ENCODE data around the gene TMC8. TPM values are rescaled to one million over a fixed set of nuclear protein-coding genes. Genes with fewer than 3 reads are reported as not detected.

TMC8 gene
- polyA plus RNA-seq, 1 donor from 2014 or later: 0.41 TPM

GRCh38 chr17:78174346-78174869 is 43.8 kb downstream of the TMC8 start:
- Histone ChIP-seq H2AFZ (ENCODE audit: low read depth, low read length) (no peak overlapping the region), H3K36me3 (ENCODE audit: insufficient read depth, low read length) (no peaks in the 10 kb centered on the region), H3K4me3 (ENCODE audit: low read length) (no peak overlapping the region), H3K9ac (ENCODE audit: low read length) (no peak overlapping the region), H3F3A (ENCODE audit: insufficient read depth, low read length, poor library complexity, severe bottlenecking) (no peaks in the 10 kb centered on the region), H4K20me1 (ENCODE audit: insufficient read depth) (no peaks in the 10 kb centered on the region), H3K4me2 (ENCODE audit: low read length) (no peak overlapping the region), H3K27ac (ENCODE audit: low read length) (no peak overlapping the region), H3K27me3 (ENCODE audit: insufficient read depth, low read depth, low read length) (no peaks in the 10 kb centered on the region), H3K9me3 (ENCODE audit: low read length) (no peaks in the 10 kb centered on the region), H3K79me2 (replicated peaks; ENCODE audit: insufficient read depth, low read length) (no peaks in the 10 kb centered on the region), H3K9me2 (ENCODE audit: insufficient read depth, low read length) (no peaks in the 10 kb centered on the region)
- TF ChIP-seq TAF1 (IDR thresholded peaks at IDR 0.05; ENCODE audit: low read depth) (no peak), POLR2AphosphoS5 (IDR thresholded peaks at IDR 0.05) (no peak), MXI1 (conservative IDR thresholded peaks at IDR 0.05; ENCODE audit: poor library complexity, severe bottlenecking) (no peak), CTCF (IDR thresholded peaks at IDR 0.05; ENCODE audit: poor library complexity, severe bottlenecking) (no peak), RAD21 (conservative IDR thresholded peaks at IDR 0.05) (no peak), EZH2 (IDR thresholded peaks at IDR 0.05; ENCODE audit: borderline replicate concordance, insufficient read depth, low read length, poor library complexity, severe bottlenecking) (no peak), EP300 (conservative IDR thresholded peaks at IDR 0.05; ENCODE audit: poor library complexity, severe bottlenecking) (no peak), SMC3 (conservative IDR thresholded peaks at IDR 0.05; ENCODE audit: poor library complexity) (no peak)
- TF ChIP-seq, protein P1, sequence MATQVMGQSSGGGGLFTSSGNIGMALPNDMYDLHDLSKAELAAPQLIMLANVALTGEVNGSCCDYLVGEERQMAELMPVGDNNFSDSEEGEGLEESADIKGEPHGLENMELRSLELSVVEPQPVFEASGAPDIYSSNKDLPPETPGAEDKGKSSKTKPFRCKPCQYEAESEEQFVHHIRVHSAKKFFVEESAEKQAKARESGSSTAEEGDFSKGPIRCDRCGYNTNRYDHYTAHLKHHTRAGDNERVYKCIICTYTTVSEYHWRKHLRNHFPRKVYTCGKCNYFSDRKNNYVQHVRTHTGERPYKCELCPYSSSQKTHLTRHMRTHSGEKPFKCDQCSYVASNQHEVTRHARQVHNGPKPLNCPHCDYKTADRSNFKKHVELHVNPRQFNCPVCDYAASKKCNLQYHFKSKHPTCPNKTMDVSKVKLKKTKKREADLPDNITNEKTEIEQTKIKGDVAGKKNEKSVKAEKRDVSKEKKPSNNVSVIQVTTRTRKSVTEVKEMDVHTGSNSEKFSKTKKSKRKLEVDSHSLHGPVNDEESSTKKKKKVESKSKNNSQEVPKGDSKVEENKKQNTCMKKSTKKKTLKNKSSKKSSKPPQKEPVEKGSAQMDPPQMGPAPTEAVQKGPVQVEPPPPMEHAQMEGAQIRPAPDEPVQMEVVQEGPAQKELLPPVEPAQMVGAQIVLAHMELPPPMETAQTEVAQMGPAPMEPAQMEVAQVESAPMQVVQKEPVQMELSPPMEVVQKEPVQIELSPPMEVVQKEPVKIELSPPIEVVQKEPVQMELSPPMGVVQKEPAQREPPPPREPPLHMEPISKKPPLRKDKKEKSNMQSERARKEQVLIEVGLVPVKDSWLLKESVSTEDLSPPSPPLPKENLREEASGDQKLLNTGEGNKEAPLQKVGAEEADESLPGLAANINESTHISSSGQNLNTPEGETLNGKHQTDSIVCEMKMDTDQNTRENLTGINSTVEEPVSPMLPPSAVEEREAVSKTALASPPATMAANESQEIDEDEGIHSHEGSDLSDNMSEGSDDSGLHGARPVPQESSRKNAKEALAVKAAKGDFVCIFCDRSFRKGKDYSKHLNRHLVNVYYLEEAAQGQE (IDR thresholded peaks at IDR 0.05; ENCODE audit: borderline replicate concordance): no peak

DNA sequence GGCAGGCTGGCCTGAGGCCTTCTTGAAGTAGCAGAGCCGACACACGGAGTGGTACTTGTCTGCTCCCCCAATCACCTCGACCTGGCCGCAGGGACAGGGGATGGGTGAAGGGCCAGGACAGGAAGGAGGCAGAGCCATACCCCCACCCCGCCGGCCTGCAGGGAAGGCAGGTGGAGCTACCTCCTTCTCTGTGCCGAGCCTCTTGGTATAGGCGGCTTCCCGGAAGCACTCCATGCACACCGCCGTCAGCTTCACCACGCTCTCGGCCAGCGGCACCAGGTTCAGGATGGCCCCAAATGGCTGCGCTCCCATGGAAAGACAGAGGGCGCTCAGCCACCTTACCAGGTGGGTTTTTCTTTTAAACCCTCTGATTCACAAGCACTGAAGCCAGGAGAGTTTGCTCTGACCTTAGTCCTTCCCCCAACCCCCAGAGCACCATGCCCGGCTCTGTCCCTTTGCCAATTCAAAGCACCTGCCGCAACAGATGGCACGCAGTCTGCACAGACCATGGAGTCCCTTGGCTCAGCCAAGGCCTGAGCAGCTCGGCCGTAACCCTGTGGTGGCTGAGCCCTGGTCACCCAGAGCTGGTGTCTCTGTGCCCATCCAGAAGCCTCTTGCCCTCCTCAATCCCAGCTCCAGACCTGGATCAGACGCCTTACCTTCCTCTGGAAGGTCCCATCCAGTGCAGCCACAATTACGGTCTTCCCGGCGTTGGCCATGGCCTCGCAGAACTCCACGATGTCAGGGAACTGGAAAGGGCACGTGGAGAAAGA is 44.5 kb downstream of the TMC8 start:
- Histone ChIP-seq H4K20me1 (ENCODE audit: insufficient read depth) (no peaks in the 10 kb centered on the region), H3K9ac (ENCODE audit: low read length) (no peak overlapping the region), H3K9me3 (ENCODE audit: low read length) (no peaks in the 10 kb centered on the region), H3K79me2 (replicated peaks; ENCODE audit: insufficient read depth, low read length) (no peaks in the 10 kb centered on the region), H3F3A (ENCODE audit: insufficient read depth, low read length, poor library complexity, severe bottlenecking) (no peaks in the 10 kb centered on the region), H3K27ac (ENCODE audit: low read length) (no peak overlapping the region), H2AFZ (ENCODE audit: low read depth, low read length) (no peak overlapping the region), H3K9me2 (ENCODE audit: insufficient read depth, low read length) (no peaks in the 10 kb centered on the region), H3K36me3 (ENCODE audit: insufficient read depth, low read length) (no peaks in the 10 kb centered on the region), H3K4me3 (ENCODE audit: low read length) (no peak overlapping the region), H3K4me2 (ENCODE audit: low read length) (no peak overlapping the region), H3K27me3 (ENCODE audit: insufficient read depth, low read depth, low read length) (no peaks in the 10 kb centered on the region)
- TF ChIP-seq CTCF (IDR thresholded peaks at IDR 0.05; ENCODE audit: poor library complexity, severe bottlenecking) (no peak), RAD21 (conservative IDR thresholded peaks at IDR 0.05) (no peak), POLR2AphosphoS5 (IDR thresholded peaks at IDR 0.05) (no peak), TAF1 (IDR thresholded peaks at IDR 0.05; ENCODE audit: low read depth) (no peak), MXI1 (conservative IDR thresholded peaks at IDR 0.05; ENCODE audit: poor library complexity, severe bottlenecking) (no peak), EP300 (conservative IDR thresholded peaks at IDR 0.05; ENCODE audit: poor library complexity, severe bottlenecking) (no peak), EZH2 (IDR thresholded peaks at IDR 0.05; ENCODE audit: borderline replicate concordance, insufficient read depth, low read length, poor library complexity, severe bottlenecking) (no peak), SMC3 (conservative IDR thresholded peaks at IDR 0.05; ENCODE audit: poor library complexity) (no peak)
- TF ChIP-seq, protein P1 (IDR thresholded peaks at IDR 0.05; ENCODE audit: borderline replicate concordance): no peak

Data from neural cell (in vitro differentiated cells).